K562 (cell line): ENCODE measurements around the gene TMEM222. TPM values are rescaled to one million over a fixed set of nuclear protein-coding genes. Genes with fewer than 3 reads are reported as not detected.

Experiments
- ARHGAP35 ChIP-seq: fragments of 450-650 bp; IDR thresholded peaks from 2 replicates; pipeline ENCODE4 v1.6.1; 2018; ENCODE audit not compliant: partially characterized antibody
- CCAR2 ChIP-seq: fragments of 200-400 bp; formaldehyde crosslinking; IDR thresholded peaks from 2 replicates; pipeline ENCODE4 v1.6.1; 2017; ENCODE audit warnings: mild to moderate bottlenecking, low read depth, low read length
- CCNT2 ChIP-seq: IDR thresholded peaks from 2 replicates; pipeline ENCODE4 v1.6.1; 2011; ENCODE audit warnings: borderline replicate concordance, low read depth, mild to moderate bottlenecking, moderate library complexity, mixed read lengths, low read length; ENCODE audit not compliant: insufficient read length; ENCODE audit errors: extremely low read depth
- CEBPG ChIP-seq, 3 experiments: fragments of 200-800 bp in 1 of 3; sonication (Bioruptor generic) in 1 of 3; sonication (generic) in 1 of 3; formaldehyde crosslinking in 1 of 3; IDR thresholded peaks in 2 of 3; conservative IDR thresholded peaks in 1 of 3; 2 replicates each; pipeline versions ENCODE4 v1.6.1 to v1.8.0; 2016 to 2022; ENCODE audit warnings: missing compliant biosample characterization in 2 of 3, missing genetic modification characterization in 2 of 3, mild to moderate bottlenecking in 1 of 3, missing genetic modification reagents in 1 of 3
- CSDE1 ChIP-seq, 2 experiments: fragments of 450-650 bp; IDR thresholded peaks; 2 replicates each; pipeline ENCODE4 v1.6.1; 2016; ENCODE audit warnings: mild to moderate bottlenecking in 1 of 2
- ELF4 ChIP-seq: fragments of 450-650 bp; formaldehyde crosslinking; IDR thresholded peaks from 2 replicates; pipeline ENCODE4 v1.4.0; 2022; ENCODE audit warnings: missing genetic modification characterization
- EP300 ChIP-seq: IDR thresholded peaks from 2 replicates; pipeline ENCODE4 v1.6.1; 2012; ENCODE audit warnings: low read length, improper control_type of control experiment
- FOSL1 ChIP-seq: fragments of 200-800 bp; sonication (Bioruptor generic); conservative IDR thresholded peaks from 2 replicates; pipeline ENCODE4 v1.6.1; 2016; ENCODE audit warnings: missing genetic modification characterization, missing compliant biosample characterization
- HDAC1 ChIP-seq, 2 experiments: fragments of 450-650 bp; IDR thresholded peaks; 2 replicates each; pipeline ENCODE4 v1.6.1; 2016 to 2017; ENCODE audit warnings: inconsistent platforms in 1 of 2, mild to moderate bottlenecking in 1 of 2, moderate library complexity in 1 of 2
- HDAC3 ChIP-seq: fragments of 450-650 bp; IDR thresholded peaks from 2 replicates; pipeline ENCODE4 v1.6.1; 2018; ENCODE audit warnings: borderline replicate concordance, mild to moderate bottlenecking, moderate library complexity; ENCODE audit not compliant: partially characterized antibody
- MAFG ChIP-seq: fragments of 450-650 bp; conservative IDR thresholded peaks from 2 replicates; pipeline ENCODE4 v1.6.1; 2016; ENCODE audit warnings: missing genetic modification characterization, missing compliant biosample characterization
- MCM5 ChIP-seq: fragments of 450-650 bp; IDR thresholded peaks from 2 replicates; pipeline ENCODE4 v1.6.1; 2016; ENCODE audit warnings: low read depth
- MCM7 ChIP-seq, 2 experiments: fragments of 450-650 bp; IDR thresholded peaks; 2 replicates each; pipeline ENCODE4 v1.6.1; 2016 to 2018
- PRMT5 ChIP-seq: sonication (generic); formaldehyde crosslinking; IDR thresholded peaks from 2 replicates; pipeline ENCODE4 v1.5.0; 2020; ENCODE audit warnings: missing genetic modification reagents
- RFX5 ChIP-seq: IDR thresholded peaks from 2 replicates; pipeline ENCODE4 v1.6.1; 2011; ENCODE audit warnings: low read depth, mild to moderate bottlenecking, improper control_type of control experiment, low read length
- THRAP3 ChIP-seq: fragments of 450-650 bp; IDR thresholded peaks from 2 replicates; pipeline ENCODE4 v1.6.1; 2016; ENCODE audit warnings: mild to moderate bottlenecking, inconsistent platforms, borderline replicate concordance
- TSC22D4 ChIP-seq: fragments of 450-650 bp; IDR thresholded peaks from 2 replicates; pipeline ENCODE4 v1.6.1; 2016; ENCODE audit warnings: missing genetic modification characterization, missing biosample characterization, control low read depth
- U2AF1 ChIP-seq: fragments of 200-400 bp; formaldehyde crosslinking; optimal IDR thresholded peaks from 2 replicates; pipeline ENCODE3; 2017; ENCODE audit warnings: mild to moderate bottlenecking, low read depth, low read length, moderate library complexity
- ZBED1 ChIP-seq: IDR thresholded peaks from 2 replicates; pipeline ENCODE4 v1.6.1; 2014
- ZBTB1 ChIP-seq: sonication (generic); formaldehyde crosslinking; IDR thresholded peaks from 2 replicates; pipeline ENCODE4 v1.8.1; 2023; ENCODE audit warnings: missing genetic modification reagents, low read depth, mild to moderate bottlenecking, borderline replicate concordance
- ZBTB49 ChIP-seq: sonication (generic); formaldehyde crosslinking; IDR thresholded peaks from 2 replicates; pipeline ENCODE4 v1.8.0; 2022; ENCODE audit warnings: missing genetic modification reagents, mild to moderate bottlenecking, borderline replicate concordance
- ZBTB9 ChIP-seq: fragments of 450-650 bp; formaldehyde crosslinking; IDR thresholded peaks from 2 replicates; pipeline ENCODE4 v1.4.0; 2020; ENCODE audit warnings: mild to moderate bottlenecking, moderate library complexity
- ZNF324 ChIP-seq: fragments of 250-450 bp; sonication (Bioruptor Pico); IDR thresholded peaks from 2 replicates; pipeline ENCODE4 v1.4.0; 2020; ENCODE audit warnings: mild to moderate bottlenecking
- ZNF408 ChIP-seq: fragments of 250-450 bp; sonication (Bioruptor Pico); IDR thresholded peaks from 2 replicates; pipeline ENCODE4 v1.4.0; 2020; ENCODE audit warnings: low read depth, mild to moderate bottlenecking, moderate library complexity
- ZNF431 ChIP-seq: sonication (generic); formaldehyde crosslinking; IDR thresholded peaks from 2 replicates; pipeline ENCODE4 v1.8.0; 2022; ENCODE audit warnings: mild to moderate bottlenecking, missing genetic modification reagents
- ZNF77 ChIP-seq: fragments of 250-450 bp; sonication (Bioruptor Pico); IDR thresholded peaks from 2 replicates; pipeline ENCODE4 v1.5.0; 2020
- polyA plus RNA-seq, 8 experiments: library from polyadenylated mRNA; depleted of rRNA in 4 of 8; stranded (reverse) in 5 of 8; unstranded in 3 of 8; fragments of >200 nt; fragmentation: Nextera tagmentation in 2 of 8; fragmentation: Illumina TruSeq in 1 of 8; extraction: Ambion mirVana in 2 of 8; extraction: Trizol in 1 of 8; gene quantifications; 2 replicates each; pipeline versions ENCODE4 v1.2.1 to v1.2.3, GENCODE V29; 2011 to 2014; ENCODE audit warnings: inconsistent platforms in 1 of 8, missing spikeins in 1 of 8
- total RNA-seq, 7 experiments: library from RNA; depleted of rRNA in 6 of 7; stranded (reverse); fragments of >200 nt in 6 of 7; fragmentation: Illumina TruSeq in 2 of 7; extraction: Trizol in 2 of 7; gene quantifications; 2 replicates each; pipeline versions ENCODE4 v1.2.1 to v1.2.3, GENCODE V29; 2011 to 2021; ENCODE audit warnings: low replicate concordance in 1 of 7

TMEM222 gene
- total and polyA plus RNA-seq, 9 of the 15 experiments (the other 6 are each of a cell fraction or from before 2014, with no cell fraction given), result 6.9 to 48.0 (median 32.8) TPM

GRCh38 chr1:27365372-27366112 is 43.6 kb downstream of the TMEM222 start (continued):
- TF ChIP-seq CSDE1 (IDR thresholded peaks at IDR 0.05), result no peak
- no peak for TF ChIP-seq THRAP3
- no peak for TF ChIP-seq U2AF1
- TF ChIP-seq MCM5, result no peak
- TF ChIP-seq FOSL1 (tag), result no peak
- no peak for TF ChIP-seq HDAC3
- TF ChIP-seq TSC22D4 (tag), result no peak
- TF ChIP-seq MCM7 (IDR thresholded peaks at IDR 0.05), result no peak
- no peak for TF ChIP-seq ZBTB9 (CRISPR knock-in tag)
- no peak for TF ChIP-seq MAFG (tag)
- no peak for TF ChIP-seq PRMT5 (CRISPR knock-in tag)
- TF ChIP-seq CCAR2, result no peak
- no peak for TF ChIP-seq ZNF77 (CRISPR knock-in tag)
- no peak for TF ChIP-seq ZNF324 (CRISPR knock-in tag)
- no peak for TF ChIP-seq ZNF431 (CRISPR knock-in tag)
- TF ChIP-seq HDAC1 (IDR thresholded peaks at IDR 0.05), result peak in 1 of 2 experiments; percentile 33; a peak in 1 of 4 replicates
- TF ChIP-seq ELF4 (CRISPR knock-in tag), result 0 out of 2 replicates have a peak, but pooled peaks have one; percentile 4
- no peak for TF ChIP-seq RFX5
- TF ChIP-seq ZBED1, result 0 out of 2 replicates have a peak, but pooled peaks have one; percentile 33
- TF ChIP-seq EP300, result peak; percentile 56
- no peak for TF ChIP-seq ARHGAP35
- TF ChIP-seq CCNT2, result no peak
- no peak for TF ChIP-seq ZNF408 (CRISPR knock-in tag)
- no peak for TF ChIP-seq ZBTB1
- TF ChIP-seq CEBPG (CRISPR knock-in tag; IDR thresholded peaks at IDR 0.05), result no peak
- TF ChIP-seq CEBPG (tag; conservative IDR thresholded peaks at IDR 0.05 in 1 of 2, IDR thresholded peaks at IDR 0.05 in 1 of 2), result no peak
- TF ChIP-seq ZBTB49 (CRISPR knock-in tag), result no peak
